NCI-H1092 treated with DMSO at 0.1 percent for 48 hours (cell line): ENCODE results near the gene EMILIN2.
"Not testable (repeated sequence)": the region's sequence is repeated elsewhere in the genome, so short reads cannot be mapped to it uniquely, and the experiment has no call there.

Experiments used
- DNase-seq: peaks from one replicate; lab custom pipeline; 2025; lab: John Stamatoyannopoulos, UW

Gene EMILIN2

GRCh38 chr18:2900684-2901422 is 54.0 kb downstream of the EMILIN2 start:
- DNase-seq: no peak

DNA sequence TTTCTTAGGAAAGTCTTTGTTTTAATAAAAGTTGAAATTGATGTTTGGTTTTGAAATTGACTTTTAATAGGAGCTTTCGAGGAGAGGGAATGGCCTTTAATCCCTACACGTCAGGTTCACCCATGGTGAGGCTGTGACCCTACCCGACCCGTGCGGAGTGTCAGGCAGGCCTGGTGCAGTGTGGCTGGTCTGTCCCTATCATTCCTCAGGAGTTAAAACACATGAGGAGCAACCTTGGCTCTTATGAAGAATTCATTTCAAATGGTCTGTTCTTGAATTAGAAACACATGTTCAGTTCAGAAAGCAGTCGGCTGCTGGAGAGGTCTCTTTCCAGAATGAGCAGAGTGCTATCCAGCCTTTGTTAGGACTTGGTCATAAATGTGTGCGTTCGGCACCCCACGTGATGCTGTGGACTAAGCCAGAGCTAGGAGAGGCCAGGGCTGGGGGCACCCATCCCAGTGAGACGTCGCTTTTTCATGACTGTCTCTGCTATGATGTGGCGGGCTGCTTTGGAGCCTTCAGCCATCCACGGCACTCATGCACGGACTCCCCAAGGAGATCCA is 54.7 kb downstream of the EMILIN2 start:
- DNase-seq: no peak

- no peak for DNase-seq
These were observed 55.5 kb downstream of the EMILIN2 start for GRCh38 chr18:2902327-2902726.

- DNase-seq: no peak
These were observed 56.2 kb downstream of the EMILIN2 start for GRCh38 chr18:2903006-2903405.

DNA sequence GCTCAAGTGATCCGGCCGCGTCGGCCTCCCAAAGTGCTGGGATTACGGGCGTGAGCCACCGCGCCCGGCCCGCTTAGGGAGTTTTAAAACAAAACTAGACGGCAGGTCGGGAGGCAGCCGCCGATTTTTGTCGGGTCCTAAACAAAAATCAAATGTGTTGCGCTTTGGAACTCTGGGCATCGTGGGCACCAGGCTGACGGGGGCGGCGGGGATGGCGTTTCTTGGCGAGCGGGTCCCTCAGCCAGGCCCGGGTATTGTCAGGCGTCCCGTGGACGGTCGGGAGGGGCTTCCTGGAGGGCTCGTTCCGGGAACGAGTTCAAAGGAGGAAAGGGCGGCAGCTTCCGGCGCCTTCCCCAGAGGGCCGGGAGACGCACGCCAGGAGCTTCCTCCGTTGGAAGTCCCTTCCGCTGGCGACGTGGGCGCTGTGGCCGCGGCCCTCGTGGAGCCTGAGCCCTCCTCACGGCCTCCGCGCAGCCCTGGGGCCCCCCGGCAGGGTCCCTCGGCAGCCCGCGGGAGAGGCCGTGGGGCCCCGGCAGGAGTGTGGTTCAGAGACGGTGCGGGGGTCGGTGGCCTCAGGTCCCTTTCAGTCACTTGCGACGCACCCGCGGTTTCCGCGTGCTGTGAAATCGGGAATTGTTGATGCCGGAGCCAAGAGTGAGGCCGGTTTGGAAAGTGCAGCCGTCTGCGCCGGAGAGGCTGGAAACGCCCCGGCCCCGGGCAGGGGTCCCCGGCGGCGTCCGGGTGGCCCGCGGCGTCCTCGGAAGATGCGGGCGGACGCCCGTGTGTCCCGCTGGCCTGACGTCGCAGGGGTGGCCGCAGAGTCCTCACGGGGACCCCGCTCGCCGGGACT is 59.3 kb downstream of the EMILIN2 start:
- DNase-seq: no peak

GRCh38 chr18:2906704-2907549 is 60.1 kb downstream of the EMILIN2 start:
- DNase-seq: no peak

GRCh38 chr18:2907550-2908135 is 60.8 kb downstream of the EMILIN2 start:
- DNase-seq: no peak

DNA sequence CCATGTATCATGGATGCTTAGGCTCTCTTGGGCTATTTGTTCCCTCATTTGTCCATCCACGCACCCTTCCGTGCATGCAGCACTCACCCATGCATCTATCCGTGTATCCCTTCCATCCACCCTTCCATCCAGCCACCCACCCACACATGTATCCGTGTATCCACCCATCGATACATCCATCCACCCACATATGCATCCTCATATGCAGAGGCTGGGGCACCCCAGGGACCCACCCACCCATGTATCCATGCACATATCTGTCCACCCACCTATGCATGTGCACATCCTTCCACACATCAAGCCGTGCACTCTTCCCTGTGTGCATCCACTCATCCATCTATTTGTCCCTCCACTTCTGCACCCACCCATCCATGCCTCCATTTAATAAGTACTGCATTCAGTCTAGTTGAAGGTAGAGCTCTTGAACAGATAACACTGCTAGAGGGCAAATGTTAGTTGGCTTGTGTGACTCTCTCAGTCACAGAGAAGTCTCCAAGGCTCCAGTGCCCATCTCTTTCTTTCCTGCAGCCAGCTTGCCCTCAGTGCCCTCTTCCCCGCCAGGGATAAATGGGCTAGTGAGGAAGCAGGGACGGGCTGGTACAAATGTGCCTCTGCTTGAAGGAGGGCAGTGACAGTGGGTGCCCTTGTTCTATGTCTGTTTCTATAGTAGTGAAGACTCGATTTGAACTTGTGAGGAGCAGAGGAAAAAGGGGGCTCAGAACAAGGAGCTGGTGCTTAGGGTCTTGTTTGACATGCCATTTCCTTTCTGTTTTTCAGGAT is 61.5 kb downstream of the EMILIN2 start:
- no peak for DNase-seq

GRCh38 chr18:2908946-2909335 is 62.1 kb downstream of the EMILIN2 start:
- no peak for DNase-seq

DNA sequence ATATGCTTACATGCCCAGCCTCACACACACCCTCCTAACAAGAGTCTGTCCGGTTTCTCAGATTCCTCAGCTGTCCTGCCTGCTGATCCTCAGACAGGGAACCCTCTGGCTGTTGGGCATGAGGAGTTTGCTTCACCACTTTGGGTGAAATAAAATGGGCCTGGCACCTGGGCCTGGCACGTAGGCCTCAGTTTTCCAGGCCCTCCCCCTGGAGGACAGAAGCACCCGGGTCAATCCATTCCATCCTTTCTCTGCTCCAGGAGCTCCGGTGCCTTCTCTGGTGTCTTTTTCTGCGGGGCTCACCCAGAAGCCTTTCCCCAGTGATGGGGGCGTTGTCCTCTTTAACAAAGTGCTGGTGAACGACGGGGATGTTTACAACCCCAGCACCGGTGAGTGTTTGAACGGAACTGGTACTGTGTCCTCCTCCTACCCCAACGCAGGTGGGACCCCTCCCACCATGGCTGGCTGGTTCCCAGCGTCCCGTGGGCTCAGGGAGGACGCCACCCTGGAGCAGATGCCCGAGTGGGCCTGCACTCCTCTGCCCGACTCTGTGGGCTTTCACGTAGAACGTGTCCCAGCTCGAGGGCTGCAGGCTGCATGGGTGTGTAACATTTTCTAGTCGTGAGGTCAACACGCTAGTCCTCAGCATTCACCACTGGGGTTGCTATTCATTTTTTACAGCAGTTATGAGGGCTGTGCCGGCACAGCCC is 62.8 kb downstream of the EMILIN2 start:
- DNase-seq: no peak

DNA sequence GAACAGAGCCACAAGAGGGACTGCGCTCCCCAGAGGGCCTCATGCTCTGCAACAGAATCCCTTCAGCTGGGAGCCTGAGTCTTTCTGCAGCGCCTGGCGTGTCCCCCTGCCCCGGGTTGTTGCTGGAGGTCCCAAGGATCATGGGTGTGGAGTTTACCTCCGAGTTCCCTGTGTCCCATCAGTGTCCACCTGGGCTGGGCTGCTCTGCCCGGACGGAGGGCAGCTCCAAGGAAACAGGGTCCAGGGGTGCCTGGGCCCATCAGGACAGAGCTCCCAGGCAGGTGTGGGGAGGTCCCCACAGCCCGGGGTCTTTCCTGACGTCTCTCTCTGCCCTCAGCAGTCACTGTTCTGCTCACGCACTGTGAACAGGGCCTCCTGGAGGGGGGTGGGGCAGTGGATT is 63.5 kb downstream of the EMILIN2 start:
- no peak for DNase-seq

DNA sequence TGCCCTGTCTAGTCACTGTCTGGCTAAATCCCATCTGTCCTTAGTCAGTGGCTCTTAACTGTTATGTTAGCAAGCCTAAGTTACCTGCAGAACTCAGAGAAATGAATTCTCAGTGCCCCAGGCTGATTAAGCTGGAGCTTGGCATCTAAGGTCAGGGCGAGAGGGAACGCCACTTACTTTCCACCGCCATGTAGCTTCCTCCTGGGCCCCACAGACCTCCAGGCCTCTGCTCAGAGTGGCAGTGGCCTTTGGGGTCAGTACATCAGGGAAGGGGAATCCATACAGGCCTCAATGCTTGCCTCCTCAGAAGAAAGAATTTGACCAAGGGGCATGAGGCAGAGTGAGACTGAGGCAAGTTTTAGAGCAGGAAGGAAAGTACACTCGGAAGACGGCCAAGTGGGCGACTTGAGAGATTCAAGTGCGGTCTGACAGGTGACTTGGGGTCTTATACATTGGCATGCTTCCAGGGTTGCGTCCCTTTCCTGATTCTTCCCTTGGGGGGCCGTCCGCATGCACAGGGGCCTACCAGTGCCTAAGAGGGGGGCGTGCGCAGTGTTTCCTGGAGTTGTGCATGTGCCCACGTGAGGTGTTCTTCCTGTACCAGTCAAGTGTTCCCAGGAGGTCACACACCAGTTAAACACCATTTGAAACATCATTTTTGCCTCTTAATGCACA is 64.1 kb downstream of the EMILIN2 start:
- DNase-seq: no peak

- no peak for DNase-seq
These were observed 64.7 kb downstream of the EMILIN2 start for GRCh38 chr18:2911533-2911932.

DNA sequence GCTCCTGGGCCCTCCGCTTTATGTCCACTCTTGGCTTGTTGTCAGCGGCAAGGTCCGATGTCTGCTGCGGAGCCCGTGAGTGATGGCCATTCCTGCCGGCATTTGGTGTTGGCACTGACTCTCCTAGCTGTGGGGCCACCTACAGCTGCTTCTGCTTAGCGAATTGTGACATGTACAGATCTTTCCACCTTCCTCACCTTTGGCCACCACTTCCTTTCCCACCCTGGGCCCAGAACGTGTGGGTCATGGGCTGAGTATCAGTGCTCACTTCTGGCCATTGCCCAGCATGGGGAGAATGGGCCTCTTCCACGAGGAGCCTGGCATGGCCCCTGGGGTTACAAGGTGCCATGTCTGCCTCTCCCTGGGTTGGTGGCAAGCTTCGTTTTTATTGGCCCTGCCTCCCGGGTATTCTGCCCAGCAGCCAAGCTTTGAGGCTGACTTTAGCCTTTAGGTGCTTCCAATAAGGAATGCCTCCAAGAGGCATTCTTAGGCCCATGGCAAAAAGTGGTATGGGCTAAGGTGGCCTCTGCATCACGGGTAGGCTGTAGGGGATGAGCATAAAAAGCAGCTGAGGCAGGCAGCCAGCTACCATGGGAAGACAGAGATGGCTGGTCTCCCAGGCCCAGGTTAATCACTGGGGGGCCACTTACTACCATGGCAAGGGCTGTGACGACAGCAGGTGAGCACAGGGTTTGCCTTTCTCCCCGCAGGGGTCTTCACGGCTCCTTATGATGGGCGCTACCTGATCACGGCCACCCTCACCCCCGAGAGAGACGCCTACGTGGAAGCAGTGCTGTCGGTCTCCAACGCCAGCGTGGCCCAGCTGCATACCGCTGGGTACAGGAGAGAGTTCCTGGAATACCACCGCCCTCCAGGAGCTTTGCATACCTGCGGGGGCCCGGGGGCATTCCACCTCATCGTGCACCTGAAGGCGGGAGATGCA is 65.8 kb downstream of the EMILIN2 start:
- no peak for DNase-seq

GRCh38 chr18:2913398-2914005 is 66.7 kb downstream of the EMILIN2 start:
- DNase-seq: no peak

- DNase-seq: no peak
These were observed 67.5 kb downstream of the EMILIN2 start for GRCh38 chr18:2914185-2914880.

DNA sequence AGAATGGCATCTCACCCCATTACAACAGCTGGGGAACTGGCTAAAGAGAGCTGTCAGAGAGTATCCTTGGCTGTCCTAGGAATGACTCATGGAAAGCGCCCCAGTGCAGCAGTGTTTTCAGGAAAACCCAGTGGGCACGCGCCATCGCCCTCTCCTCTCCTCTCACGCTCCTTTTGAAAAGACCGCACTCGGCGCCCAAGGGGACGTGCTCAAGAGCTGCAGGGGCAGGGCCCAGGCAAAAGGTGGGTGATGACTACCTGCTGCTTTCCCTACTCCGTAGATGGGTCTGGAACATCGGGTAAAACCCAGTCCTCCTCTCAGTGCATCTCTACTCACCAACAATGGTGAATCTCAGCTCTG is 68.1 kb downstream of the EMILIN2 start:
- DNase-seq: no peak

- not testable (repeated sequence) for DNase-seq
These were observed 68.7 kb downstream of the EMILIN2 start for GRCh38 chr18:2915486-2915885.
